HG03175 (cell line): ENCODE data around the gene COG7.
"Not testable (repeated sequence)": the region's sequence is repeated elsewhere in the genome, so short reads cannot be mapped to it uniquely, and the experiment has no call there.

Source experiments
- ATAC-seq: cut with Tn5 transposase; IDR thresholded peaks from one replicate; pipeline ENCODE4 v1.9.1; 2021; ENCODE audit warnings: mild to moderate bottlenecking, moderate library complexity; ENCODE audit not compliant: unreplicated experiment

Gene COG7

GRCh38 chr16:23452572-23453337, at the start of gene COG7:
Gene COG7, minus strand, starts transcription at chr16:23453189. Its CDS starts 195 bp downstream, at chr16:23452994.
- ATAC-seq, result peak; percentile 94

- ATAC-seq, result no peak
These were observed 49.5 kb upstream of the COG7 start for GRCh38 chr16:23502466-23502865.

GRCh38 chr16:23501291-23501690, 48.3 kb upstream of the COG7 start:
- no peak for ATAC-seq

GRCh38 chr16:23500862-23501225, 47.9 kb upstream of the COG7 start:
- no peak for ATAC-seq

GRCh38 chr16:23500212-23500861, 47.3 kb upstream of the COG7 start:
- no peak for ATAC-seq

GRCh38 chr16:23499801-23500200, 46.8 kb upstream of the COG7 start:
- ATAC-seq, result no peak

- no peak for ATAC-seq
These were observed 45.9 kb upstream of the COG7 start for GRCh38 chr16:23498863-23499262.

GRCh38 chr16:23497543-23497868, 44.5 kb upstream of the COG7 start:
- no peak for ATAC-seq

GRCh38 chr16:23496821-23497542, 44.0 kb upstream of the COG7 start:
- ATAC-seq, result no peak

GRCh38 chr16:23495671-23496070, 42.7 kb upstream of the COG7 start:
- ATAC-seq, result no peak

GRCh38 chr16:23494188-23494587, 41.2 kb upstream of the COG7 start:
- no peak for ATAC-seq

- no peak for ATAC-seq
These were observed 38.8 kb upstream of the COG7 start for GRCh38 chr16:23491490-23492391.

GRCh38 chr16:23486480-23486879, 33.5 kb upstream of the COG7 start:
- ATAC-seq, result no peak

- ATAC-seq, result no peak
These were observed 32.9 kb upstream of the COG7 start for GRCh38 chr16:23485841-23486240.

GRCh38 chr16:23485257-23485614, 32.2 kb upstream of the COG7 start:
- ATAC-seq, result no peak

GRCh38 chr16:23484510-23485256, 31.7 kb upstream of the COG7 start:
- ATAC-seq, result no peak

GRCh38 chr16:23483492-23483891, 30.5 kb upstream of the COG7 start:
- not testable (repeated sequence) for ATAC-seq

GRCh38 chr16:23482778-23483177, 29.8 kb upstream of the COG7 start:
- peak; percentile 94 for ATAC-seq

- ATAC-seq, result no peak
These were observed 27.3 kb upstream of the COG7 start for GRCh38 chr16:23480257-23480656.

- ATAC-seq, result no peak
These were observed 26.1 kb upstream of the COG7 start for GRCh38 chr16:23479138-23479537.
